ENCODE measurements around the gene OXNAD1. TPM values are rescaled to one million over a fixed set of nuclear protein-coding genes. Genes with fewer than 3 reads are reported as not detected.

Gene OXNAD1
- total and polyA plus RNA-seq, 2 of the 13 experiments (the other 11 are each of a cell fraction or from before 2014, with no cell fraction given) = 9.9 to 18.8 TPM

DNA sequence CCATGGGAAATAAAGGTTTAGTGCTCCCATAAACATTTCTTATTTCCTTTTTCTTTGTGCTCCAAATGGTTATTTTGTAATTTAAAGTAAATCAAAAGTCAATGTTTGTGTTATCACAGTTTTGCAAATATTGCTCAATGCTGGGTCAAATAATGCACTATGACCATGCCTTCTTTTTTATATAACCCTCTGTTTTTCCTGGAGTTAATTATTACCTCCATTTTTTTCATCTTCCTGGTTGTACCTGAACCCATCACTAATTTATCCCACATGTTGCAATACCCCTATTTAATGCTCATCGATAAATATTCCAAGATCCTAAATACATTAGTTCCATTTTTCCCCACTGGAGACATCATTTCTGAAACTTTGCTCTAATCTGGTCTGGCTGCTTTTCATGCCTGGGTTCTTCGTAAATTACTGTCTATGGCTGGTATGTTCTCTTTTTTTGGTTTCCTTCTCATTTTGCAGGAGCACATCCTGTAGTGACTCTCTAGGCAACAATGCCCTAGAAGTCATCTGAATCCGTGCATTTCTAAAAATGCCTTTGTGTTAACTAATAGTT, 66.4 kb downstream of the OXNAD1 start (continued):
- TF ChIP-seq MAFK (conservative IDR thresholded peaks at IDR 0.05 in 1 of 2, IDR thresholded peaks at IDR 0.05 in 1 of 2; ENCODE audit: low read length in 2 of 2) (no peak), ZBTB42 (CRISPR knock-in tag; IDR thresholded peaks at IDR 0.05) (no peak), ZNF343 (CRISPR knock-in tag; IDR thresholded peaks at IDR 0.05) (no peak), SP5 (CRISPR knock-in tag; IDR thresholded peaks at IDR 0.05; ENCODE audit: borderline replicate concordance, low read depth) (0 out of 2 replicates have a peak, but pooled peaks have one; percentile 25), GABPA (IDR thresholded peaks at IDR 0.05; ENCODE audit: low read depth, low read length) (no peak), GABPA (CRISPR knock-in tag; IDR thresholded peaks at IDR 0.05; ENCODE audit: low read depth) (peak; percentile 12; the same call in 1 of the 2 replicates), ZNF30 (CRISPR knock-in tag; IDR thresholded peaks at IDR 0.05) (no peak), REPIN1 (CRISPR knock-in tag; IDR thresholded peaks at IDR 0.05; ENCODE audit: borderline replicate concordance, low read depth) (no peak), KIAA2018 (CRISPR knock-in tag; IDR thresholded peaks at IDR 0.05; ENCODE audit: borderline replicate concordance) (no peak), ELF3 (CRISPR knock-in tag; IDR thresholded peaks at IDR 0.05) (peak; percentile 81), PHF21A (CRISPR knock-in tag; IDR thresholded peaks at IDR 0.05) (peak; percentile 54; the same call in 1 of the 2 replicates), ZMAT5 (CRISPR knock-in tag; IDR thresholded peaks at IDR 0.05; ENCODE audit: borderline replicate concordance, low read depth) (no peak), FOXA1 (IDR thresholded peaks at IDR 0.05) (0 out of 2 replicates have a peak, but pooled peaks have one; percentile 18), FOXA1 (CRISPR knock-in tag; IDR thresholded peaks at IDR 0.05) (peak; percentile 76)
- TF ChIP-seq, protein P1, sequence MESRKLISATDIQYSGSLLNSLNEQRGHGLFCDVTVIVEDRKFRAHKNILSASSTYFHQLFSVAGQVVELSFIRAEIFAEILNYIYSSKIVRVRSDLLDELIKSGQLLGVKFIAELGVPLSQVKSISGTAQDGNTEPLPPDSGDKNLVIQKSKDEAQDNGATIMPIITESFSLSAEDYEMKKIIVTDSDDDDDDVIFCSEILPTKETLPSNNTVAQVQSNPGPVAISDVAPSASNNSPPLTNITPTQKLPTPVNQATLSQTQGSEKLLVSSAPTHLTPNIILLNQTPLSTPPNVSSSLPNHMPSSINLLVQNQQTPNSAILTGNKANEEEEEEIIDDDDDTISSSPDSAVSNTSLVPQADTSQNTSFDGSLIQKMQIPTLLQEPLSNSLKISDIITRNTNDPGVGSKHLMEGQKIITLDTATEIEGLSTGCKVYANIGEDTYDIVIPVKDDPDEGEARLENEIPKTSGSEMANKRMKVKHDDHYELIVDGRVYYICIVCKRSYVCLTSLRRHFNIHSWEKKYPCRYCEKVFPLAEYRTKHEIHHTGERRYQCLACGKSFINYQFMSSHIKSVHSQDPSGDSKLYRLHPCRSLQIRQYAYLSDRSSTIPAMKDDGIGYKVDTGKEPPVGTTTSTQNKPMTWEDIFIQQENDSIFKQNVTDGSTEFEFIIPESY (CRISPR knock-in tag; IDR thresholded peaks at IDR 0.05) = no peak
- TF ChIP-seq, protein P2, sequence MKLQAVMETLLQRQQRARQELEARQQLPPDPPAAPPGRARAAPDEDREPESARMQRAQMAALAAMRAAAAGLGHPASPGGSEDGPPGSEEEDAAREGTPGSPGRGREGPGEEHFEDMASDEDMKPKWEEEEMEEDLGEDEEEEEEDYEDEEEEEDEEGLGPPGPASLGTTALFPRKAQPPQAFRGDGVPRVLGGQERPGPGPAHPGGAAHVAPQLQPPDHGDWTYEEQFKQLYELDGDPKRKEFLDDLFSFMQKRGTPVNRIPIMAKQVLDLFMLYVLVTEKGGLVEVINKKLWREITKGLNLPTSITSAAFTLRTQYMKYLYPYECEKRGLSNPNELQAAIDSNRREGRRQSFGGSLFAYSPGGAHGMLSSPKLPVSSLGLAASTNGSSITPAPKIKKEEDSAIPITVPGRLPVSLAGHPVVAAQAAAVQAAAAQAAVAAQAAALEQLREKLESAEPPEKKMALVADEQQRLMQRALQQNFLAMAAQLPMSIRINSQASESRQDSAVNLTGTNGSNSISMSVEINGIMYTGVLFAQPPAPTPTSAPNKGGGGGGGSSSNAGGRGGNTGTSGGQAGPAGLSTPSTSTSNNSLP (IDR thresholded peaks at IDR 0.05; ENCODE audit: low read depth, low read length) = peak; percentile 99
- TF ChIP-seq, protein P3, sequence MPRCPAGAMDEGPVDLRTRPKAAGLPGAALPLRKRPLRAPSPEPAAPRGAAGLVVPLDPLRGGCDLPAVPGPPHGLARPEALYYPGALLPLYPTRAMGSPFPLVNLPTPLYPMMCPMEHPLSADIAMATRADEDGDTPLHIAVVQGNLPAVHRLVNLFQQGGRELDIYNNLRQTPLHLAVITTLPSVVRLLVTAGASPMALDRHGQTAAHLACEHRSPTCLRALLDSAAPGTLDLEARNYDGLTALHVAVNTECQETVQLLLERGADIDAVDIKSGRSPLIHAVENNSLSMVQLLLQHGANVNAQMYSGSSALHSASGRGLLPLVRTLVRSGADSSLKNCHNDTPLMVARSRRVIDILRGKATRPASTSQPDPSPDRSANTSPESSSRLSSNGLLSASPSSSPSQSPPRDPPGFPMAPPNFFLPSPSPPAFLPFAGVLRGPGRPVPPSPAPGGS (CRISPR knock-in tag; IDR thresholded peaks at IDR 0.05) = no peak

Data from HepG2 (cell line).